ENCODE data around the gene FAM114A1.

Gene FAM114A1

DNA sequence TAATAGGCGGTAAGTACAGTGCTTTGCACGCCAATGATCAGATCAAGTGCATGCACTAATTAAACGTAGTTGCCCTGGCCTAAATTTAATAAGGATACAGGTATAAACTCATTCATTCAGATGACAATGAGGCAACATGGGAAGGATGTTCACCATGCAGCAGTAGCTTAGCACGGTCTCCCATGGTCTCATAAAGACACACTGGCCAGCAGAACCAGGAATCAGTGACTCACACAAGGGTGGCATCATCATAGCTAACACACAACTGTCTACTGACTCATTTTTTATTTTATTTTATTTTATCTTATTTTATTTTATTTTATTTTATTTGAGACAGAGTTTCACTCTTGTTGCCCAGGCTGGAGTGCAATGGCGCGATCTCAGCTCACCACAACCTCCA, 121.9 kb downstream of the FAM114A1 start:
- Histone ChIP-seq H3K4me1 (ENCODE audit: control insufficient read depth, insufficient read depth, low read length) (no peaks in the 10 kb centered on the region), H3K27ac (ENCODE audit: low read depth, low read length) (no peak overlapping the region), H3K9ac (ENCODE audit: low read length) (no peak overlapping the region), H3K27me3 (ENCODE audit: control insufficient read depth, insufficient read depth, low read length) (no peaks in the 10 kb centered on the region), H3K36me3 (ENCODE audit: control insufficient read depth, insufficient read depth, low read length) (no peaks in the 10 kb centered on the region), H3K4me3 (ENCODE audit: low read length) (no peak overlapping the region)

DNA sequence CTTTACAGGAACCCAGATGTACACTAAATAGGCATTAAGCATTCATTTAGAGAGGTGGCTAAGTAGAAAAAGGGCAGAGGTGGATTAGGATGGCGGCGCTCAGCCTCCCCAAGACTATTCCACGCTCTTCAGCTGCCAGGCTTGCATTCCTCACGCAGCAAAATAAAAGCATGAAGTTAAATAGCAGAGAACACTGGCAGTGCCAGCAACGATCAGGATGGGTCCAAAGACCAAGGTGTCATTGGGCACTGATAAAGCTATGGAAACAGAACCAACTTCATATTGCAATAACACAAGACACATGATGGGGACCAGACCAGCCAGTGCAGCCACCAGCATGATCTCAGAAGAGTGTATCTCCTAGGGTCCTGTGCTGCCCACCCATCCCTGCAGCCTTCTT, 122.6 kb downstream of the FAM114A1 start:
- Histone ChIP-seq H3K36me3 (ENCODE audit: control insufficient read depth, insufficient read depth, low read length) (no peaks in the 10 kb centered on the region), H3K27me3 (ENCODE audit: control insufficient read depth, insufficient read depth, low read length) (no peaks in the 10 kb centered on the region), H3K27ac (ENCODE audit: low read depth, low read length) (no peak overlapping the region), H3K9ac (ENCODE audit: low read length) (no peak overlapping the region), H3K4me3 (ENCODE audit: low read length) (no peak overlapping the region), H3K4me1 (ENCODE audit: control insufficient read depth, insufficient read depth, low read length) (no peaks in the 10 kb centered on the region)

DNA sequence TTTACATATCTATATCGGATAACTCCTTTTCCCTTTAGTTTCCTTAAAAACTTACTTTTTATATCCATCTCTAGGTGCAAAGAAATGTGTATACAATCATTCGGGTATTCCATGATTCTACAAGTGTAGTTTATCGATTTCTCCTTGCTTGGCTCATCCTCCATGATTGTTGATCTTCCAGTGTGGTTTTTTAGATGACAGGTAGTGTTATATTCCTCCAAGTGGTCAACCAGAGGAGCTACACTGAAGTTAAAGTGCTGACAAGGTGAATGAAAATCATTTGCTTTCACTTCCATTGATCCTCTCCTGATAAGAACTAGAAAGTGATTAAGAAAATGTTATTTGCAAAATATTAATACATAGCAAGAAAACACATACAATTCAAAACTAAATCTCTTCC, 126.1 kb downstream of the FAM114A1 start:
- no peak overlapping the region for H3K4me3 ChIP-seq (ENCODE audit: low read length)
- H3K27me3 ChIP-seq (ENCODE audit: control insufficient read depth, insufficient read depth, low read length), result no peaks in the 10 kb centered on the region
- H3K36me3 ChIP-seq (ENCODE audit: control insufficient read depth, insufficient read depth, low read length), result no peaks in the 10 kb centered on the region
- H3K4me1 ChIP-seq (ENCODE audit: control insufficient read depth, insufficient read depth, low read length), result no peaks in the 10 kb centered on the region
- no peak overlapping the region for H3K9ac ChIP-seq (ENCODE audit: low read length)
- H3K27ac ChIP-seq (ENCODE audit: low read depth, low read length), result no peak overlapping the region

DNA sequence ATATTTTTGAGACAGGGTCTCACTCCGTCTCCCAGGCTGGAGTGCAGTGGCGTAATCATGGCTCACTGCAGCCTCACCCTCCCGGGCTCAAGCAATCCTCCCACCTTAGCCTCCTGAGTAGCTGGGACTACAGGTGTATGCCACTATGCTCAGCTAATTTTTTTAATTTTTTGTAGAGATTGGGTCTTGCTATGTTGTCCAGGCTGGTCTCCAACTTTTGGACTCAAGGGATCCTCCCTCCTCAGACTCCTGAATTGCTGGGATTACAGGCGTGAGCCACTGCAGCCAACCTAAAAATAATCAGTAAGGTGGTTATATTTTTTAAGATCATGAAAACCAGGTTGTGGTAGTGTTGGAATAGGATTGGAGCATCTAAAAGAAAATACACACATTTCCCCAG, 126.5 kb downstream of the FAM114A1 start:
- H3K27ac ChIP-seq (ENCODE audit: low read depth, low read length), result no peak overlapping the region
- no peak overlapping the region for H3K9ac ChIP-seq (ENCODE audit: low read length)
- H3K36me3 ChIP-seq (ENCODE audit: control insufficient read depth, insufficient read depth, low read length), result no peaks in the 10 kb centered on the region
- no peak overlapping the region for H3K4me3 ChIP-seq (ENCODE audit: low read length)
- no peaks in the 10 kb centered on the region for H3K4me1 ChIP-seq (ENCODE audit: control insufficient read depth, insufficient read depth, low read length)
- H3K27me3 ChIP-seq (ENCODE audit: control insufficient read depth, insufficient read depth, low read length), result no peaks in the 10 kb centered on the region
